ENCODE data around the gene BTBD10. TPM values are rescaled to one million over a fixed set of nuclear protein-coding genes. Genes with fewer than 3 reads are reported as not detected.

The BTBD10 gene
- total and polyA plus RNA-seq, 4 donors: 3.7 to 12.7 (median 8.8) TPM

GRCh38 chr11:13487661-13488030 is 24.6 kb upstream of the BTBD10 start:
- DNase-seq (ENCODE audit: low spot score): no peak
- H3K4me3 ChIP-seq (ENCODE audit: low read depth in 1 of 3, low read length in 3 of 3): peak overlapping the region in 1 of 3 donors; percentile 44

More at GRCh38 chr11:13487661-13488030, 24.6 kb upstream of the BTBD10 start:
- no peak overlapping the region for H3K9ac ChIP-seq (ENCODE audit: low read depth in 1 of 2, low read length in 2 of 2)
- H3K27me3 ChIP-seq (ENCODE audit: control insufficient read depth in 4 of 4, insufficient read depth in 4 of 4, low read length in 3 of 4): no peaks in the 10 kb centered on the region
- H3K9me3 ChIP-seq (ENCODE audit: control insufficient read depth in 4 of 4, low read length in 3 of 4): no peaks in the 10 kb centered on the region
- TF ChIP-seq REST (IDR thresholded peaks at IDR 0.05): no peak
- no peak for TF ChIP-seq ATF3 (IDR thresholded peaks at IDR 0.05)
- TF ChIP-seq HNF4A (conservative IDR thresholded peaks at IDR 0.05): no peak
- no peak for TF ChIP-seq RXRA (IDR thresholded peaks at IDR 0.05)
- TF ChIP-seq YY1 (IDR thresholded peaks at IDR 0.05): peak; percentile 47
- TF ChIP-seq JUND (IDR thresholded peaks at IDR 0.05): no peak
- TF ChIP-seq GABPA (IDR thresholded peaks at IDR 0.05 in 1 of 2, conservative IDR thresholded peaks at IDR 0.05 in 1 of 2): no peak
- TF ChIP-seq ZBTB33 (IDR thresholded peaks at IDR 0.05): no peak
- TF ChIP-seq FOXA1 (IDR thresholded peaks at IDR 0.05): no peak
- no peak for TF ChIP-seq SP1 (IDR thresholded peaks at IDR 0.05)
- TF ChIP-seq NR2F2 (IDR thresholded peaks at IDR 0.05): no peak
- TF ChIP-seq TAF1 (conservative IDR thresholded peaks at IDR 0.05): no peak
- TF ChIP-seq EGR1 (IDR thresholded peaks at IDR 0.05; ENCODE audit: low read depth in 2 of 2): no peak
- TF ChIP-seq RAD21 (IDR thresholded peaks at IDR 0.05): peak in 1 of 2 donors; percentile 50
- TF ChIP-seq CTCF (IDR thresholded peaks at IDR 0.05; ENCODE audit: low read depth, low read length, missing input control): peak; percentile 49
- TF ChIP-seq HNF4G (IDR thresholded peaks at IDR 0.05): no peak
- TF ChIP-seq MAX (IDR thresholded peaks at IDR 0.05): no peak
- H3K36me3 ChIP-seq (ENCODE audit: control insufficient read depth in 4 of 4, insufficient read depth in 3 of 4, low read depth in 1 of 4, low read length in 3 of 4): no peaks in the 10 kb centered on the region
- no peak overlapping the region for H3K27ac ChIP-seq (ENCODE audit: low read depth in 1 of 2, low read length in 2 of 2)
- WGBS: 35% methylated on average over 5 of the region's 5 CpGs
- H3K4me1 ChIP-seq (ENCODE audit: control insufficient read depth in 4 of 4, insufficient read depth in 4 of 4, low read length in 3 of 4): no peaks in the 10 kb centered on the region
